Measurements from ENCODE around the gene TENM4.

The TENM4 gene

GRCh38 chr11:78764946-78765345, 675.9 kb downstream of the TENM4 start:
- TF ChIP-seq, protein P1, sequence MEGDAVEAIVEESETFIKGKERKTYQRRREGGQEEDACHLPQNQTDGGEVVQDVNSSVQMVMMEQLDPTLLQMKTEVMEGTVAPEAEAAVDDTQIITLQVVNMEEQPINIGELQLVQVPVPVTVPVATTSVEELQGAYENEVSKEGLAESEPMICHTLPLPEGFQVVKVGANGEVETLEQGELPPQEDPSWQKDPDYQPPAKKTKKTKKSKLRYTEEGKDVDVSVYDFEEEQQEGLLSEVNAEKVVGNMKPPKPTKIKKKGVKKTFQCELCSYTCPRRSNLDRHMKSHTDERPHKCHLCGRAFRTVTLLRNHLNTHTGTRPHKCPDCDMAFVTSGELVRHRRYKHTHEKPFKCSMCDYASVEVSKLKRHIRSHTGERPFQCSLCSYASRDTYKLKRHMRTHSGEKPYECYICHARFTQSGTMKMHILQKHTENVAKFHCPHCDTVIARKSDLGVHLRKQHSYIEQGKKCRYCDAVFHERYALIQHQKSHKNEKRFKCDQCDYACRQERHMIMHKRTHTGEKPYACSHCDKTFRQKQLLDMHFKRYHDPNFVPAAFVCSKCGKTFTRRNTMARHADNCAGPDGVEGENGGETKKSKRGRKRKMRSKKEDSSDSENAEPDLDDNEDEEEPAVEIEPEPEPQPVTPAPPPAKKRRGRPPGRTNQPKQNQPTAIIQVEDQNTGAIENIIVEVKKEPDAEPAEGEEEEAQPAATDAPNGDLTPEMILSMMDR (IDR thresholded peaks at IDR 0.05): no peak
- no peak overlapping the region for H3K27ac ChIP-seq
- no peaks in the 10 kb centered on the region for H3K4me1 ChIP-seq
- intact Hi-C loops (cut with DNase I; ENCODE audit: low total_unique reads): no loop called here
- no peak overlapping the region for H3K4me3 ChIP-seq
- H3K36me3 ChIP-seq: no peaks in the 10 kb centered on the region
- no peaks in the 10 kb centered on the region for H3K9me3 ChIP-seq
- H3K27me3 ChIP-seq: no peaks in the 10 kb centered on the region
- no peak for DNase-seq

DNA sequence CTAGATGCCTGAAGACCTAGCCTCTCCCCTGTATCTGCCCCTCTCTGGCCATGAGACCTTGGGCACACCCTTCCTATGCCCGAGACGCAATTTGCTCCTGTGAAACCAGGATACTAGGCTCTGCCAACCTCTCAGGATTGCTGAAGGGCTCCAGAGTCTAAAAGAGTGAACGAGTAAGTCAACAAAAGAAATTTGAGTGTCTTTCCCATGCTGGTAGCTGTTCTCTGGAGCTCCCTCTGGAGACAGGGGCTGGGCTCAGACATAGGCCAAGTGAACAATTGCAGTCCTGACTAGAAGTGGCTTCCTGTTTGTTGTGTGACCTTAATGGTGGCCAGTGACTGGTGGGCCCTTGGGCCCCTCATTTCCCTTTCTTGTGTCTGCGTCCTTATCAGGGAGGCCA, 677.2 kb downstream of the TENM4 start:
- intact Hi-C loops (cut with DNase I; ENCODE audit: low total_unique reads): no loop called here
- H3K4me3 ChIP-seq: no peak overlapping the region
- no peak for DNase-seq

GRCh38 chr11:78762105-78762504, 678.7 kb downstream of the TENM4 start:
- intact Hi-C loops (cut with DNase I; ENCODE audit: low total_unique reads): no loop called here
- Histone ChIP-seq H3K27ac (no peak overlapping the region), H3K27me3 (no peaks in the 10 kb centered on the region), H3K9me3 (no peaks in the 10 kb centered on the region), H3K4me1 (no peaks in the 10 kb centered on the region), H3K4me3 (no peak overlapping the region), H3K36me3 (no peaks in the 10 kb centered on the region)
- TF ChIP-seq, protein P1 (IDR thresholded peaks at IDR 0.05): no peak
- no peak for DNase-seq

More for the DNA sequence above, 677.2 kb downstream of the TENM4 start:
- no peak overlapping the region for H3K27ac ChIP-seq
- H3K4me1 ChIP-seq: no peaks in the 10 kb centered on the region
- H3K9me3 ChIP-seq: no peaks in the 10 kb centered on the region
- TF ChIP-seq, protein P1 (IDR thresholded peaks at IDR 0.05): no peak
- H3K27me3 ChIP-seq: no peaks in the 10 kb centered on the region
- H3K36me3 ChIP-seq: no peaks in the 10 kb centered on the region

- no peak overlapping the region for H3K27ac ChIP-seq
- intact Hi-C loops (cut with DNase I; ENCODE audit: low total_unique reads): no loop called here
- no peak for DNase-seq
- no peaks in the 10 kb centered on the region for H3K36me3 ChIP-seq
- TF ChIP-seq, protein P1 (IDR thresholded peaks at IDR 0.05): no peak
- H3K9me3 ChIP-seq: no peaks in the 10 kb centered on the region
- no peaks in the 10 kb centered on the region for H3K4me1 ChIP-seq
- H3K4me3 ChIP-seq: no peak overlapping the region
- no peaks in the 10 kb centered on the region for H3K27me3 ChIP-seq
These were observed 681.8 kb downstream of the TENM4 start for GRCh38 chr11:78759071-78759470.

DNA sequence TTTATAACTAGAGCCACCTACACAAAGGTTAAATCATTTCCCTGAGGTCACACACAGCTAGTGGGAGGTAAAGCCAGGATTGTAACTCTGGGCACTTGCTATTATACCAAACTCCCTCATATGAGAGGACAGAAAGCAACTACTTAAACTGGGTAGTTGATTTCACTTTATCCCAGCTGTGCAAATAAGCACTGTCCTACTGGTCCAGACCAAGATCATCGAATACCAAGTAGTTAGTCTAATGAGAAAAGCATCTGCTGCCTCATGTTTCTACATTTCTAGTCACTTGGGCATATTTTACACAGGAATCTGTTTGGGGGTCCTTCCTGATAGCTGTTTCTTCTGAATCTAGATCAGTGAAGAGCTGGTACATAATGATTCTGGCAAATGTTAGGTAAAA, 687.5 kb downstream of the TENM4 start:
- no peaks in the 10 kb centered on the region for H3K27me3 ChIP-seq
- TF ChIP-seq, protein P1 (IDR thresholded peaks at IDR 0.05): no peak
- DNase-seq: no peak
- H3K27ac ChIP-seq: no peak overlapping the region
- H3K36me3 ChIP-seq: no peaks in the 10 kb centered on the region
- H3K9me3 ChIP-seq: no peaks in the 10 kb centered on the region
- no peak overlapping the region for H3K4me3 ChIP-seq
- intact Hi-C loops (cut with DNase I; ENCODE audit: low total_unique reads): no loop called here
- no peaks in the 10 kb centered on the region for H3K4me1 ChIP-seq

DNA sequence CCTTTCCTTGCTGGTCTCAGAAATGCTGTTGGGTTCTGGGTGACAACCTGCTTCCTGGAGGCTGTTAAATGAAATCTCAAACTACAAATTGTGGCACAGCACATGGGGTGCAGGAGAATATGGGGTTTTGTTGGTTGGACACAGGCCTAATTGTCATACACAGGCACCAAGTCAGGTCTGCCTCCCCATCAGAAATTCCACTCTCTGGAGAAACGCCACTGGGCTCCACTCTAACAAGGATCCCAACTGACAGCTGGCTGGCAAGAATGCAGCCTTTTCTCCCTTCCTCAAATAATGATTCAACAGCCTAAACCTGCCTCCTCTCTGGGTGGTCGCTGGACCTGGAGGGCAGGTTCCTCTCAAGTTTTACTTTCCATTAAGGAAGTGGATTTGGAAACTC, 688.3 kb downstream of the TENM4 start:
- DNase-seq: no peak
- intact Hi-C loops (cut with DNase I; ENCODE audit: low total_unique reads): no loop called here
- Histone ChIP-seq H3K4me1 (no peaks in the 10 kb centered on the region), H3K36me3 (no peaks in the 10 kb centered on the region), H3K27me3 (no peaks in the 10 kb centered on the region), H3K27ac (no peak overlapping the region), H3K4me3 (no peak overlapping the region), H3K9me3 (no peaks in the 10 kb centered on the region)
- TF ChIP-seq, protein P1 (IDR thresholded peaks at IDR 0.05): no peak
